HG03039 (cell line): Measurements from ENCODE around the gene NAV2.

Source experiments
- ATAC-seq: cut with Tn5 transposase; IDR thresholded peaks from one replicate; pipeline ENCODE4 v1.9.1; 2021; ENCODE audit warnings: mild to moderate bottlenecking, moderate library complexity; ENCODE audit not compliant: unreplicated experiment

Gene NAV2

DNA sequence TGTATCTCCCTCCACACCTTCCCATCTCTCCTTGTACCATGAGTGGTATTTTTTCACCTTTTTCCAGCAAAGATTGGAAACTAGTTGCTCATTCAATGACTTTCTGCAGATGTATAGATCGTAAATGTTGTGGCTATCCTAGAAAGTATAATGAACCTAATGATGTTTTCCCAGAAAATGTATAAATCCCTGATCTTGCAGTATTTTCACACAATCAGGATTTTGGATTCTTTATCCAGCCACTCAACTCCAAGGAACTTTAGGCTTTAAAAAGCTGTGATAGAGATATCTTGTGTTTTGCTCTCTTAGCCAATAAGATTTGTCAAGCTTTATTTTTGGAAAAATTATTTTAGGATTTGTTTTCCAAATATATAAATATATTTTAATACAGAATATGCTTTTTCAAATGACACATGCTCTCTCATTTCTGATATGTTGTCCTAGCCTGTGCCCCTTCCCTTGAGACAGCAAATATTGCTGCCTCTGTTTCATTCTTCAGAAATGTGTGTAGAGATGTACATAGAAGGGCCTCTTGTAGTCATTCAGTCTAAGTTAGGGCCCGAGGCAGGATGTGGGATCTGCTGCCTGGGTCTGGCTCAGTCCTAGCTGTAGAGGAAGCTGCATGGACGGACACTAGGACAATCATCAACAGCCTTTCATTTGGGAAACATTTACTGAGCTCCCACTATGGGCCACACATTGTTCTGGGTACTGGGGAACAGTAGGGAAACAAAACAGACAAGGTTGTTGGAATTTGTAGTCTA is 62.4 kb downstream of the NAV2 start:
- no peak for ATAC-seq

DNA sequence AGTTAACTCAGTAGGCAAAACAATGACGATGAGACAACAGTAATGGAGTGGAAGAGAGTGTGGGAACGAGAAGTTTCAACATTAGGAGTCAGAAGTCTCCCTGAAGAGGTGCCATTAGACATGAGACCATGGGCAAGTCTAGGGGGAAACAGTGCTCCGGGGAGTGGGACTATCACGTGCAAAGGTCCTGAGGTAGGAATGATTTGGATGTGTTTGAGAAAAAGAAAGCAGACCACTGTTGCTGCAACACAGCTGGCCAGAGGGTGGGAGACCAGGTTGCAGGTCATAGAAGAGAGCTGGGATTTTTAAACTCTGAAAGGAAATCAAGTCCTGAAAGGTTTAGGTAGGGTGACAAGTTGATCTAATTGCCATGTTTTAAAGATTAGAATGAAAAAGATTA is 63.0 kb downstream of the NAV2 start:
- ATAC-seq = no peak

GRCh38 chr11:19777039-19777376 is 64.4 kb downstream of the NAV2 start:
- ATAC-seq = no peak

DNA sequence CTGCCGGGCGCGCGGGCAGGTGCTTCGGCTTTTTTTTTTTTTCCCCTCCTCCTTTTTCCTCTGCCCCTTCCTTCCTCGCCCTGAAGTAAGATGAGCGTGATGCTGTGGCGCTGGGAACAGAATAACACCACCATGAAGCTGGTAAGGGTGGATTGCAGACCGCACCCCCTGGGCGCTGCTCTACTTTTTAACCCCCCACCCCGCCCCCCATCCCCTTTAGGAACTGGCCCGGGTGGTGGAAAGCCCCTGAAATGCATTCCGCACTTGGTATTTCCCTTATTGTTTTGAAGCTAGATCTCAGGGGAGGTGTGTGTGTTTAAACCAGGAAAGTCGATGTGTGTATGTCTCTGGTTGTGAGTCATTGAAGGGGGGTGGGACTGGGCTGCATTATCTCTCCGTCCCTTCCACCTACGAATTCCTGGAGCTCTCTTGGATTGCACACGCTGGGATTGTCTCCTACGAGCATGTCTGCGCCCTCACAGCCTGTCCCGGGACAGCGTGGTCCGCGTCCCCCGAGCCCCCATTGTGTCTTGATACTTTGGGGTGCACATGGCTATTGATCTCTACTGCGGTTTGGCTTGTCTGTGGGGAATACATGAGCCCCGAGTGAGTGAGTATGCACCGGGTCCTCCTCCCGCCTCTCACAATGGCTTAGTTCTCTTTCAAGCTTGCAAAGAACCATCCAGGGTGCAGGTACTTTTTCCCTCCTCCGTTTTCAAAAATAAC is 64.9 kb downstream of the NAV2 start:
- ATAC-seq = peak; percentile 74

GRCh38 chr11:19779740-19780139 is 67.1 kb downstream of the NAV2 start:
- no peak for ATAC-seq

GRCh38 chr11:19781351-19781750 is 68.7 kb downstream of the NAV2 start:
- ATAC-seq = no peak

GRCh38 chr11:19785265-19785664 is 72.6 kb downstream of the NAV2 start:
- no peak for ATAC-seq

GRCh38 chr11:19786644-19787043 is 74.0 kb downstream of the NAV2 start:
- ATAC-seq = no peak

DNA sequence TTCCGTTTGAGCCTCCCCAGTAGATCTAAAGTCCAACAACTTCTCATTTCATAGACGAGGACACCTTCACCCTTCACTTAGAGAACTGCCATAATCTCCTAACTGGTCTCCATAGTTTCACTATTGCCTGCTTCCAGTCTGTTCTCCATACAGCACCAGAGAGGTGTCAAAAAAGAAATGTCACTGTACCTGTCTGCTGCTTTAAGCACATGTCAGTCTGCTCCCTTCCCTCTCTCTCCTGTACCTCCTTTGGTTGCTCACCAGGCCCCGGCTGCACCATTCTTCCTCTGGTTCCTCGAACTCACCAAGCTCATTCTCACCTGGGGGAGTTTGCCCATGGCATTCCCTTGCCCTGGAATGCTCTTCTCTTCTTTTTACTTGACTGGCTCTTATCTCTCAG is 75.8 kb downstream of the NAV2 start:
- no peak for ATAC-seq

GRCh38 chr11:19789245-19789644 is 76.6 kb downstream of the NAV2 start:
- no peak for ATAC-seq

GRCh38 chr11:19789835-19790710 is 77.4 kb downstream of the NAV2 start:
- no peak for ATAC-seq

DNA sequence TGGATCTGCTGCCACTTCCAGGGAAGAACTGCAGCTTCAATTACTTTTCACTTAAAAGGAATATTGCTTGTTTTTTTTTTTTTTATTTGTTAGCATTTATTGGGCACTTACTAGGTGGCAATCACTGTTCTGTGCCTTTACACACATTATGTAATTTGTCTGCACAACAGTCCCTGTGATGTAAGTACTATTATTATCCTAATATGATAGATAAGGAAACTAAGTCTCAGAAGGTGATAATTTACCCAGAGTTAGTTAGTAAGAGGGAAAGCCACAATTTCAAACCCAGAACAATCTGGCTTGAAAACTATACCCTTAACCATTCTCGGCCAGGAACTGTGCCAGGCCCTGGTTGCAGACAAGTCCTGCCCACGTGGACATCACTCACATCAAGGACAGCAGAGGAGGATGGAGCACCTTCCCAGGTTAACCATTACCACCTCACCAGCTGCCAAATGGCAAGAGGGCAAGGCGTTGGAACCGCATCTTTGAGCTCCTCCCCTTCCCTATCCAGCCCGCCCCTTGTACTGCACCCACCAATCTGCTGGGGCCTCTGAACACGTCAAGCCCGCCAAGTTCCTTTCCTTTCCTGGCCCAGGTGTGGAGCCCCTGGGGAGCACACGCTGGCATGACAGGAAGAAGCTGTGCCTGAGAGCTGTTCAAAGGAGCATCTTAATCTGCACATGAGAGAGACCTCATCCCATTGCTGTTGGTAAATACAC is 78.4 kb downstream of the NAV2 start:
- ATAC-seq = no peak

- no peak for ATAC-seq
These were observed 79.9 kb downstream of the NAV2 start for GRCh38 chr11:19792510-19792909.

GRCh38 chr11:19793326-19793725 is 80.7 kb downstream of the NAV2 start:
- ATAC-seq = no peak

GRCh38 chr11:19794161-19794560 is 81.5 kb downstream of the NAV2 start:
- ATAC-seq = no peak

GRCh38 chr11:19795082-19795481 is 82.4 kb downstream of the NAV2 start:
- no peak for ATAC-seq

- ATAC-seq = no peak
These were observed 87.5 kb downstream of the NAV2 start for GRCh38 chr11:19800162-19800561.

DNA sequence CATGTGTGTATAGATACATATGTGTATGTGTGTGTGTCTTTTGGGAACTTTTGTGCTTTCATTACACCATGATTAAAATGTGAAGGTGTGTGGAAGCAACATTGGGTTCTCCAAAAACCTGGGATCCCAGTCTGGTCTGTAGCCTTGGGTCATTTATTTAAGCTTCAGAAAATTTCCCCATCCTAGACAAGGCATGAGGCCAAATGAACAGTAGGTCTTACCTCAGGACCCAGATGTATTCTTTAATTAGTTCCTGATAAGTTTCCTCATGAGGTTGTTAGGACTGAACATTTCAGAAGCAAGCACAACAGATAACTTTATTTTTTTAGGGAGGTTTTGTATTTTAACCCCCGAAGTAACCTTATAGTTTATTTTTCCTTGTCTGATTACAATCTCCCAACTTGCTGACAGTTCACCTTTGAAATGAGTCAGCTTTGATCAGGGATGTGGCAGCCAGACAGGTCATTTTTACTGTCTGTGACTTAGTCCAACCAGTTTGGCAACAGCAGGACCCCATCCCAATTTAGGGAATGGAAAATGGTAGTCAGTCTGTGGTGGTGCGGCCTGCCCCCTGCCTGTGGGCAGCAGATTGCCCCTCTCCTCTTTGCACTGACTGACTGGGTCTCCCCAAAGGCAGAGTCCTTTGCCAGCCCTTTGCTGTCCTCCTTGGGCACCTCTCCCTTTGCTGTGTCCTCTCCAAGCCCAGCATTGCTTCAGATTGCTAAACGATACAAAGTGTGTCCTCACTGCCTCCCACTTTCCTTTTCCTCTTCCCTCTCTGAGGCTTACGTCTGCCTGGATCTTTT is 88.3 kb downstream of the NAV2 start:
- no peak for ATAC-seq

DNA sequence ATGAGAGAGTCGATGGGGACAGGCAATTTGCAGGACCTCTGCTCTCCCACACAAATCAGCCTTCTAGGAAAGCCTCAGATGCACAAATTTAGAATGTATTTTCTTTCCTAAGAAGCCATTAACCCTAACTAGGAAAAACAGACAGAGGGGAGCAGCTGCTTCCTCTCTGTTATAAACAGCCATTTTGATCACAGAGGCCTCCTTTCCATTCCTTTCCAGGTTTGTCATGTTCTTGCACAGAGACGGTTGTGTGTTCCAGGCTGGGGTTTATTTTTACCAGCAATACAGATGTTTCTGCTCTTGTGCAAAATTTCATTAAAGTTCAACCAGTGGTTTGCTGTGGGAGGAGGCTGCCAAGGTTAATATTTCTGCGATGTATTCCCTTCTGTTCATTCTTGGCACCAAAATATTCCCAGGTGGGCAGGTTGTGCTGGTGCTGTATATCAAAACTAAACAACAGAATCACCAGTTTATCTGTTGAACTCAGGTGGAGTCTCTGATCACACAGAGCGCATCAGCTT is 90.2 kb downstream of the NAV2 start:
- ATAC-seq = no peak

DNA sequence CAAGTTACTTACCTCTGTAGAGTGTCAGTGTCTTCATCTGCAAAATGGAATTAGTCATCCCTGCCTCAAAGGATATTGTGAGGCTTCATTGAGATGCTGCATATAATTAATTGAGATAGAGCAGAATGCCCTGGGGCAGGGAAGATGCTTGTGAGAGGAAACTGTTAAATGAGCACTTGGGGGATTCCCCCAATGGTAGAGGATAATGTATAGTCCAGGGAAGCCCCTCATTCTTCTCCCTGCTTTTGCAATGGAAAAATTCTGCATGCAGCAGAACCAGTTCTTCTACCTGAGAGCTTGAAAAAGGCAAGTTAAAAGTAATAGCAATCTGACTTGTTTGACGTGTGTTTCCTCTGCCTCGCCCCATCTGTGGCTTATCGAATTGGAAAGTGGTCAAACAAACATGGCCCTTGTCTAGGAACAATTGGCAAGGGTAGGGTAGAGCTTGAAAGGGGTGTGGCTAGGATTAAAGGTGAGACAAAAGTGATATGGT is 90.9 kb downstream of the NAV2 start:
- ATAC-seq = no peak
